ENCODE measurements around the gene USPL1.

USPL1 gene

DNA sequence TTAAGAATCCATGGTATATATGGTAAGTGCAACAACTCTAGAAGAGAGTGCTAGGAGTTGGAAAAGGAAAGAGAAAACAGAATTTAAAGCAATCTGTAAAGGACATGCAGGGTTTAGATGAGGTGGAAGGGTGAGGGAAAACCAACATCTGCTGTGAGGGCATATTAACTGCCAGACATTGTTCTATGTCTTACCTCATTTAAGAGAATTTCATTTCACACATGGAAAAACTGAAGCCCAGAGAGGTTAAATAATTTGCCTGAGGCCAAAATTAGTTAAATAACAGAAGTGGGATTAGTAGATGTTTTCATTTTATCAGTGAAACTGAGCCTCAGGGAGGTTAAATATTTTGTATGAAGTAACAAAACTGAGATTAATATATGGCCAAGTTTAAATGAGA is 7.4 kb upstream of the USPL1 start:
- no peak for DNase-seq (ENCODE audit: extremely low read depth, low read depth)
- H3K4me3 ChIP-seq (replicated peaks; ENCODE audit: low read depth, low read length), result no peak overlapping the region
- TF ChIP-seq, protein P1, sequence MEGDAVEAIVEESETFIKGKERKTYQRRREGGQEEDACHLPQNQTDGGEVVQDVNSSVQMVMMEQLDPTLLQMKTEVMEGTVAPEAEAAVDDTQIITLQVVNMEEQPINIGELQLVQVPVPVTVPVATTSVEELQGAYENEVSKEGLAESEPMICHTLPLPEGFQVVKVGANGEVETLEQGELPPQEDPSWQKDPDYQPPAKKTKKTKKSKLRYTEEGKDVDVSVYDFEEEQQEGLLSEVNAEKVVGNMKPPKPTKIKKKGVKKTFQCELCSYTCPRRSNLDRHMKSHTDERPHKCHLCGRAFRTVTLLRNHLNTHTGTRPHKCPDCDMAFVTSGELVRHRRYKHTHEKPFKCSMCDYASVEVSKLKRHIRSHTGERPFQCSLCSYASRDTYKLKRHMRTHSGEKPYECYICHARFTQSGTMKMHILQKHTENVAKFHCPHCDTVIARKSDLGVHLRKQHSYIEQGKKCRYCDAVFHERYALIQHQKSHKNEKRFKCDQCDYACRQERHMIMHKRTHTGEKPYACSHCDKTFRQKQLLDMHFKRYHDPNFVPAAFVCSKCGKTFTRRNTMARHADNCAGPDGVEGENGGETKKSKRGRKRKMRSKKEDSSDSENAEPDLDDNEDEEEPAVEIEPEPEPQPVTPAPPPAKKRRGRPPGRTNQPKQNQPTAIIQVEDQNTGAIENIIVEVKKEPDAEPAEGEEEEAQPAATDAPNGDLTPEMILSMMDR (IDR thresholded peaks at IDR 0.05; ENCODE audit: low read depth, low read length, missing control alignments), result no peak

DNA sequence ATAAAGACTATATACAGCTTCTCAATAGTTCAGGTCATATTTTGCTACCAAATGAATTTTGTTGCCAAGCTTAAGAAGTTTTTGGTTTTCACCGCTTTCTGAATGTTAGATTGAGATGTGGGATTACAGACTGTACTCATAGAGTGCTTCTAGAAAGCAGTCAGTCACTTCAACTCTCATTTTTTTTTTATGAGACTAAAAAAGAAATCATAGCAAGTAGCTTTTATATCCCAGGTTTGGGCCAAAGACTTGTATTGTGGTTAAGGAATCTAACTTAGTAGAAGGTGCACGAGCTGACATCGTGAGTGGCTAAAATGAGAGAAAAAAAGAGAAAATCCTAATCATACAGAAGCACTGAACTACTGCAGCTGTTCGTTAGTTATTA is 2.2 kb upstream of the USPL1 start:
- TF ChIP-seq, protein P1 (IDR thresholded peaks at IDR 0.05; ENCODE audit: low read depth, low read length, missing control alignments), result no peak
- DNase-seq (ENCODE audit: extremely low read depth, low read depth), result no peak
- peak overlapping the region; percentile 78 for H3K4me3 ChIP-seq (replicated peaks; ENCODE audit: low read depth, low read length)

DNA sequence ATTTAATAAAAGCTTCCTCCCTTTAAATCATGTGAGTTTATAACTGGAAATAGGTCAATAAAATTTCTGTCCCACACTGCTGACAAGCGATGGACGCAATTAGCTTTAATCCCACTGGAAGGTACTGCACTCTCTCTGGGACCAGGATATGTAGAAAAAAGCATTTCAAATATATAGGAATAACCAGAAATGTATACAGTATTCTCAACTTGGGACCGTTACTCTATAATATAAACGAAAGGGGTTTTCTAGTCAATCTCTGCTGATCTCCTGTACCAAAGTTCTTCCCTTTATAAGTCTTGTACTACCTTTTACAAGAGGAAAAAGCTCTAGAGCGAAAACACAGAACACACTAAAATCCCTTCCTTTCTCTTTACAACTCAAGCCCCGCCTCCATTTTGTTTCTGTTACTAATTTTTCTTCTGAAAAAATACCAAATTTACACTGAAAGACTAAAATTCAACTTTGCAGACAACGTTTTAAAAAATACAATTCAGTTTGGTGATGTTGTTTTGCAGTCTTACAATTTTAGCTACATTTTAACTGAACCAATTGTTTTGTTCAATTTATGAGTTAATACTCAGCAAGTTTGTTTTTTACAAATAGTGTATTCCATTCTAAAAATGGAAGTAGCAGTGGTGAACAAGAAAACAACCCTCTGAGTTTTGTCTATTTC is 1.7 kb upstream of the USPL1 start:
- peak overlapping the region; percentile 78 for H3K4me3 ChIP-seq (replicated peaks; ENCODE audit: low read depth, low read length)
- TF ChIP-seq, protein P1 (IDR thresholded peaks at IDR 0.05; ENCODE audit: low read depth, low read length, missing control alignments), result no peak

DNA sequence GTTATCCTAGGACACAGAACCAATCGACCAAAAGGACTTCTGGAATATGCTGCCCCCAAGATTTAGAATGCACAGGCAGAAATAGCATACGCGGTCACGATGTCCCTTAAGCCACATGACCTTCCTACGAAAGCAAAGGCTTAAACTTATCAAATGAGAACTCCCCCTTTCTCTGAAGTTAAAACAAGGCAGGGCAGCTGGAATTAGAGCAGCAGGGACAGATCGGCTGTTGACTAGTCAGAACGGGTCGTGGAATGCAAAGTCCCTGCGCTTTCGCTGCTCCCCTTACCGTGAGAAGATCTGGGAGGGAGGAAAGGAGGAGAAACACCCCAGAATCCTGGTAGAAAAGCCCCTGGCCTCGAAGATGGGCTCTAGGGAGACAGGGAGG is 799 bp upstream of the USPL1 start:
- DNase-seq (ENCODE audit: extremely low read depth, low read depth), result peak; percentile 73

More for the DNA sequence above, 1.7 kb upstream of the USPL1 start:
- no peak for DNase-seq (ENCODE audit: extremely low read depth, low read depth)

DNA sequence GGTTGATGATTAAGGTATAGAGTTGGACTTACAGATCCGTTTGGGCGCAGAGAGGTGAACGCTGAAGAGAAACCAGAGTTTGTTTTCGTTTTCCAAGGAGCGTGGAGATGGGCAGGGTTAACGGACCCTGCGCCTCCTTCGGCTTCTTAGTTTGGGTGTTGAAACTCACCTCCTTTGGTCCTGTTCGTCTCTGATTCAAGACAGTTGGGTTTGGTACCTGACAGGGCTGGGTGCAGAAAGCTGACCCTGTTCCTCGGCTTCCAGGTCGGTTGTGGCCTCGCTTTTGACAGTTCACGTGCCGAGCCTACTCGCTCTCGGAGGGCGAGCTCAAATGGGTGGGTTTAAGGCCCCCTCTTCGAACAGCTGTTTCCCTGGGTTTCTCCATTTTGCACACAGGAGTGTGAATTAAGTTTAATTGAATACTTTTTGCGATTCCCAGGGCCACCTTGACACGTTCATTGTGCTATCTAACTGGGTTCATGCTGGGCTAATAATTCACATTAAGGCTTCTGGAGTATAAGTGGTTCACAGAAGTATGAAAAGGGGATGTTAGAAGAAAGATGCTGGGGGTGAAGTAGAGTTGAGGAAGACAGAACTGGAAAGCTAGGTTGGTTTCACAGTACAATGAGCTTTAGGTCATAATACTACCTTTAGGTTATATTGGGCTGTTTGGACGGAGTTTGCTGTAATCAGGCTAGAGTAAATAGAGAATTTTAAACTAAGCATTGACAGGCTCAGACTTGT is 638 bp downstream of the USPL1 start:
- peak overlapping the region; percentile 78 for H3K4me3 ChIP-seq (replicated peaks; ENCODE audit: low read depth, low read length)
- TF ChIP-seq, protein P1 (IDR thresholded peaks at IDR 0.05; ENCODE audit: low read depth, low read length, missing control alignments), result no peak
- DNase-seq (ENCODE audit: extremely low read depth, low read depth), result no peak

More for the DNA sequence above, 799 bp upstream of the USPL1 start:
- TF ChIP-seq, protein P1 (IDR thresholded peaks at IDR 0.05; ENCODE audit: low read depth, low read length, missing control alignments), result no peak
- H3K4me3 ChIP-seq (replicated peaks; ENCODE audit: low read depth, low read length), result peak overlapping the region; percentile 78

DNA sequence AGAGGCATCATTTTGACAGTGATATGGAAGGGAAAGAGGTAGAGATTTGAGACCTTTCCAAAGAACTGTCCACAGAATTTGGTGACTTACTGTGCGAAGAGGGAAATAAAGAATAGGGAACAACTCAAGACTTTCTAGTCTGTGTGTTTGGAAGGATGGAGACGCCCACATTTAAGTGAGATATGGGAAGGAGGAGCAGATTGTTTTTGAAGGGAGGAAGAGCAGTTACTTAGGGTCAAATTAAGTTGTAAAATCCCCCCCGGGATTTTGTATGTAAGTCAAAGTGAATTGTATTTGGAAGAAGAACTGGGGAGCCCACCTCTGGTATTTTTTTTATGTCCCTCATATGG is 1.2 kb downstream of the USPL1 start:
- H3K4me3 ChIP-seq (replicated peaks; ENCODE audit: low read depth, low read length), result peak overlapping the region; percentile 78
- DNase-seq (ENCODE audit: extremely low read depth, low read depth), result no peak
- TF ChIP-seq, protein P1 (IDR thresholded peaks at IDR 0.05; ENCODE audit: low read depth, low read length, missing control alignments), result no peak

Measured in HFF-Myc (cell line).